Ascending aorta (tissue), 2 donors: ENCODE data around the gene PRODH2. TPM values are rescaled to one million over a fixed set of nuclear protein-coding genes. Genes with fewer than 3 reads are reported as not detected.

Experiments used
- DNase-seq, 2 donors: peaks; one replicate each; pipeline ENCODE4 v3.0.0-alpha.2; 2019; ENCODE audit warnings: low spot score in 2 of 2
- H3K27ac ChIP-seq, 2 donors: fragments of 200-600 bp; sonication (generic); one replicate each; pipeline ENCODE4 v1.5.1; 2016 to 2017; ENCODE audit warnings: mild to moderate bottlenecking in 1 of 2
- H3K27me3 ChIP-seq: fragments of 200-600 bp; sonication (generic); one replicate; pipeline ENCODE4 v1.5.1; 2017
- H3K36me3 ChIP-seq, 2 donors: fragments of 200-600 bp; sonication (generic); one replicate each; pipeline ENCODE4 v1.5.1; 2016
- H3K4me1 ChIP-seq, 2 donors: fragments of 200-600 bp; sonication (generic); one replicate each; pipeline ENCODE4 v1.5.1; 2016 to 2017; ENCODE audit warnings: mild to moderate bottlenecking in 1 of 2
- H3K4me3 ChIP-seq, 2 donors: fragments of 200-600 bp; sonication (generic); one replicate each; pipeline ENCODE4 v1.5.1; 2016 to 2017; ENCODE audit warnings: mild to moderate bottlenecking in 1 of 2
- H3K9me3 ChIP-seq, 2 donors: fragments of 200-600 bp; sonication (generic); one replicate each; pipeline ENCODE4 v1.5.1; 2016
- intact Hi-C: fragments of 100-400 bp; cut with DNase I; formaldehyde crosslinking; loops from one replicate; pipeline ENCODE4 v1.15.1; 2023
- total RNA-seq: library from RNA; depleted of rRNA; stranded (reverse); fragments of >200 nt; gene quantifications from one replicate; pipeline ENCODE4 v1.1.0, GENCODE V29; 2016
- TF ChIP-seq, protein P1 (sequence below), 3 experiments: fragments of 200-600 bp in 2 of 3; fragments of 450-650 bp in 1 of 3; sonication (generic) in 2 of 3; IDR thresholded peaks; one replicate each; pipeline ENCODE4 v1.5.1; 2016 to 2019; ENCODE audit warnings: antibody characterized with exemption in 3 of 3, mild to moderate bottlenecking in 1 of 3, moderate library complexity in 1 of 3

The PRODH2 gene, protein sequence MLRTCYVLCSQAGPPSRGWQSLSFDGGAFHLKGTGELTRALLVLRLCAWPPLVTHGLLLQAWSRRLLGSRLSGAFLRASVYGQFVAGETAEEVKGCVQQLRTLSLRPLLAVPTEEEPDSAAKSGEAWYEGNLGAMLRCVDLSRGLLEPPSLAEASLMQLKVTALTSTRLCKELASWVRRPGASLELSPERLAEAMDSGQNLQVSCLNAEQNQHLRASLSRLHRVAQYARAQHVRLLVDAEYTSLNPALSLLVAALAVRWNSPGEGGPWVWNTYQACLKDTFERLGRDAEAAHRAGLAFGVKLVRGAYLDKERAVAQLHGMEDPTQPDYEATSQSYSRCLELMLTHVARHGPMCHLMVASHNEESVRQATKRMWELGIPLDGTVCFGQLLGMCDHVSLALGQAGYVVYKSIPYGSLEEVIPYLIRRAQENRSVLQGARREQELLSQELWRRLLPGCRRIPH
- not detected for total RNA-seq

DNA sequence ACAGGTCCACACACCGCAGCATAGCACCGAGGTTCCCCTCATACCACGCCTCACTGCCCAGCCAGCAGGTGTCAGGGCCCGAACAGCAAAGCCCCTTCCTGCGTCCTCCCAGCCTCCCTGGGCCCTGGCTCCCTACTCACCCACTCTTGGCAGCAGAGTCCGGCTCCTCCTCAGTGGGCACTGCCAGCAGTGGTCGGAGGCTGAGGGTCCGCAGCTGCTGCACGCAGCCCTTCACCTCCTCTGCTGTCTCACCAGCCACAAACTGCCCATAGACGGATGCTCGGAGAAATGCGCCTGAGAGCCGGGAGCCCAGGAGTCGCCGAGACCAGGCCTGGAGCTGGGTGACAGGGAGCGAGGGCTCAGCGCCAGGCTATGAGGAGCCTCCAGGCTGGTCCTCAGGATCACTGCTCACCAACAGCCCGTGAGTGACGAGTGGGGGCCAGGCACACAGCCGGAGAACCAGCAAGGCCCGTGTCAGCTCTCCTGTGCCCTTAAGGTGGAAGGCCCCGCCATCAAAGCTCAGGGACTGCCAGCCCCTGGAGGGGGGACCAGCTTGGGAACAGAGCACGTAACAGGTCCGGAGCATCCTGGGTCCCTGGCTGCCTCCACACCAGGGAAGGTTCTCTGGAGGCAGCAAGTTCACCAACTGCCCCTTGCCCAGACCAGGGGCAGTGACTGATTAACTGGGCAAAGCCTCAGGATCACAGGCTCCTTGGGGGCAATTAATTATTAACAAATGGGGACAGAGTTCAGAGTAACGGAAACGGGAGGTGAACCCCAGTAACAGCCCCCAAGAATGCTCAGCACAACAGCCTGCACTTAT, at the start of gene PRODH2:
TSS of gene PRODH2 (minus strand) at position 626 of the 823 bp plus-strand sequence. CDS start at position 586, 40 bp downstream.
- no peaks in the 10 kb centered on the region for H3K9me3 ChIP-seq
- intact Hi-C loops = no loop called here
- DNase-seq = no peak
- H3K4me1 ChIP-seq = no peaks in the 10 kb centered on the region
- no peak within 1 kb of the TSS for H3K4me3 ChIP-seq
- H3K36me3 ChIP-seq = no peaks in the 10 kb centered on the region
- H3K27me3 ChIP-seq = no peaks in the 10 kb centered on the region
- TF ChIP-seq, protein P1, sequence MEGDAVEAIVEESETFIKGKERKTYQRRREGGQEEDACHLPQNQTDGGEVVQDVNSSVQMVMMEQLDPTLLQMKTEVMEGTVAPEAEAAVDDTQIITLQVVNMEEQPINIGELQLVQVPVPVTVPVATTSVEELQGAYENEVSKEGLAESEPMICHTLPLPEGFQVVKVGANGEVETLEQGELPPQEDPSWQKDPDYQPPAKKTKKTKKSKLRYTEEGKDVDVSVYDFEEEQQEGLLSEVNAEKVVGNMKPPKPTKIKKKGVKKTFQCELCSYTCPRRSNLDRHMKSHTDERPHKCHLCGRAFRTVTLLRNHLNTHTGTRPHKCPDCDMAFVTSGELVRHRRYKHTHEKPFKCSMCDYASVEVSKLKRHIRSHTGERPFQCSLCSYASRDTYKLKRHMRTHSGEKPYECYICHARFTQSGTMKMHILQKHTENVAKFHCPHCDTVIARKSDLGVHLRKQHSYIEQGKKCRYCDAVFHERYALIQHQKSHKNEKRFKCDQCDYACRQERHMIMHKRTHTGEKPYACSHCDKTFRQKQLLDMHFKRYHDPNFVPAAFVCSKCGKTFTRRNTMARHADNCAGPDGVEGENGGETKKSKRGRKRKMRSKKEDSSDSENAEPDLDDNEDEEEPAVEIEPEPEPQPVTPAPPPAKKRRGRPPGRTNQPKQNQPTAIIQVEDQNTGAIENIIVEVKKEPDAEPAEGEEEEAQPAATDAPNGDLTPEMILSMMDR (IDR thresholded peaks at IDR 0.05) = no peak
- no peak within 1 kb of the TSS for H3K27ac ChIP-seq

DNA sequence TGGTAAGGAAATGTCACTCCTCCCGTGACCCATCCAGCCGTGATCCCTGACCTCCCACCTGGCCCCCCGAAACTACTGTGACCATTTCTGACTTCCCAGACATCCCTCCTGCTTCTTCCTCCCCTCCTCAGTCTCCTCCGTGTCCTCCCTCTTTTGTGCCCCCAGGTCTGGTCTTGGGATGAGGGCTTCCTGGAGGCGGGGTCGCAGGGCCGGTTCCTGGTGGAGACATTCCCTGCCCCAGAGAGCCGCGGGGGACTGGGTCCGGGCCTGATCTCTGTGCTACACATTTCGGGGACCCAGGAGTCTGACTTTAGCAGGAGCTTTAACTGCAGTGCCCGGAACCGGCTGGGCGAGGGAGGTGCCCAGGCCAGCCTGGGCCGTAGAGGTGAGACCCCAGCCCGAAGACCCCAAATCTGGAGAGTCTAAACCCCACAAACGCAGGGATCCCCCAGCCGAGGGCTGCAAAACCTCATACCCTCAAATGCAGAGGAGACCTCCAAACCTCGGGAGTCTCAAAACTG, 49.1 kb upstream of the PRODH2 start:
- Histone ChIP-seq H3K36me3 (no peaks in the 10 kb centered on the region), H3K27me3 (no peaks in the 10 kb centered on the region), H3K4me1 (peaks cover 0 to under 1% of the 10 kb centered on the region in 2 donors), H3K9me3 (no peaks in the 10 kb centered on the region), H3K27ac (no peak overlapping the region), H3K4me3 (no peak overlapping the region)
- intact Hi-C loops = no loop called here
- no peak for DNase-seq
- TF ChIP-seq, protein P1 (IDR thresholded peaks at IDR 0.05) = no peak

DNA sequence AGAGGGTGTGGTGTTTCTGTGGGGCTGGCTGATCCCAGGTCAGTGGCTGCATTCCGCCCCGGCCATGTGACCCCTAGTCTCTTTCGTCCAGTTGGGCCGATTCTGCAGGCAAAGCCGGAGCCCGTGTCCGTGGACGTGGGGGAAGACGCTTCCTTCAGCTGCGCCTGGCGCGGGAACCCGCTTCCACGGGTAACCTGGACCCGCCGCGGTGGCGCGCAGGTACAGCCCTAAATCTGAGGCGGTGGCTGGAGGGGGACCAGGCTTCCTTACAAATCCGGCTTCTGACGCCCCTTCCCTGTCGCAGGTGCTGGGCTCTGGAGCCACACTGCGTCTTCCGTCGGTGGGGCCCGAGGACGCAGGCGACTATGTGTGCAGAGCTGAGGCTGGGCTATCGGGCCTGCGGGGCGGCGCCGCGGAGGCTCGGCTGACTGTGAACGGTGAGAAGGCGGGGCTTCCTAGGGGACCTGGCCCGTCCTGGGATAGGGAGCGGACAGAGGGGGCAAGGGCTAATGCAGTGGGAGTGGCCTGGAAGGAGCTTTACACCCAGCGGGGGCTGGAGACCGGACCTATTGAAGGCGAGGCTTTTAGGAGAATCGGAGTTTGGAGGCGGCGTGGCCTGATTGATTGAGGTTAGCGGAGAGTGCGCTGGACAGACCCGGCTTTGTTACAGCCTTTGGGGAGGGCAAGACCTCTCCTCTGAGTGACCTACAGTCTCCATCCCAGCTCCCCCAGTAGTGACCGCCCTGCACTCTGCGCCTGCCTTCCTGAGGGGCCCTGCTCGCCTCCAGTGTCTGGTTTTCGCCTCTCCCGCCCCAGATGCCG, 48.4 kb upstream of the PRODH2 start:
- intact Hi-C loops = no loop called here
- no peaks in the 10 kb centered on the region for H3K36me3 ChIP-seq
- peaks cover 0 to 5% of the 10 kb centered on the region in 2 donors for H3K4me1 ChIP-seq
- H3K4me3 ChIP-seq = no peak overlapping the region
- no peak overlapping the region for H3K27ac ChIP-seq
- peaks cover 2% of the 10 kb centered on the region for H3K27me3 ChIP-seq
- no peaks in the 10 kb centered on the region for H3K9me3 ChIP-seq
- DNase-seq = no peak
- TF ChIP-seq, protein P1 (IDR thresholded peaks at IDR 0.05) = no peak

DNA sequence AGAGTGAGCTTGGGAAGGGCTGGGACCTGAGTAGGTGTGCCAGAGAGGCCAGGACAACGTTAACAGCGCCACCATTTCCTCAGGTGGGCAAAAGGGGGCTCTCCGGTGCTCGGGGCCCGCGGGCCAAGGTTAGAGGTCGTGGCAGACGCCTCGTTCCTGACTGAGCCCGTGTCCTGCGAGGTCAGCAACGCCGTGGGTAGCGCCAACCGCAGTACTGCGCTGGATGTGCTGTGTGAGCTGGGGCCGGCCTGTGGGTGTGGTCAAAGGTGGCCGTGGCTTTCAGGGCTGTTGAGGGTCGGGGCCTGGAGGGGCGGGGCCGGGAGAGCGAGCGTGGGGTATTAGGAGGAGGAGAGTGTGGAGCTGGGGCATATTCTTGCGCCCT, 47.8 kb upstream of the PRODH2 start:
- TF ChIP-seq, protein P1 (IDR thresholded peaks at IDR 0.05) = no peak
- H3K36me3 ChIP-seq = no peaks in the 10 kb centered on the region
- H3K4me3 ChIP-seq = no peak overlapping the region
- H3K27ac ChIP-seq = no peak overlapping the region
- peaks cover 5% of the 10 kb centered on the region for H3K27me3 ChIP-seq
- intact Hi-C loops = no loop called here
- no peaks in the 10 kb centered on the region for H3K9me3 ChIP-seq
- DNase-seq = no peak
- H3K4me1 ChIP-seq = peaks cover 0 to 5% of the 10 kb centered on the region in 2 donors

DNA sequence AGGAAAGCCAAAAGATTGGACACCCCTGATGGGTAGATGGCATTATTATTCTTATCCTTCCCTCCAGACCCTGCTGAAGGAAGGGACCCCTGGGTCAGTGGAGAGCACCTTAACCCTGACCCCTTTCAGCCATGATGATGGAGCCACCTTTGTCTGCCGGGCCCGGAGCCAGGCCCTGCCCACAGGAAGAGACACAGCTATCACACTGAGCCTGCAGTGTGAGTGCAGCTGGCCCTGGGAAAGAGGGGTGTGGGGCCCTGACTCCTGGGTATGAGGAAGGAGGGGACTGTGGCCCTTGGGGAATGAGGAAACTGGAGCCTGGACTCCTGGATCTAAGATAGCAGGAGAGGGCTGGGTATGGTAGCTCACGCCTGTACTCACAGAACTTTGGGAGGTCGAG, 46.8 kb upstream of the PRODH2 start:
- intact Hi-C loops = no loop called here
- Histone ChIP-seq H3K27me3 (peaks cover 5% of the 10 kb centered on the region), H3K9me3 (no peaks in the 10 kb centered on the region), H3K27ac (no peak overlapping the region), H3K36me3 (no peaks in the 10 kb centered on the region), H3K4me1 (peaks cover 0 to 5% of the 10 kb centered on the region in 2 donors), H3K4me3 (no peak overlapping the region)
- TF ChIP-seq, protein P1 (IDR thresholded peaks at IDR 0.05) = no peak
- no peak for DNase-seq
